AG09319 (cell line): Measurements from ENCODE around the gene ATG4A.

Experiments used
- DNase-seq: peaks from one replicate; pipeline ENCODE4 v3.0.0-alpha.2; 2010; ENCODE audit warnings: low read depth; ENCODE audit errors: extremely low read depth
- CTCF ChIP-seq: IDR thresholded peaks from 2 replicates; pipeline ENCODE4 v1.5.1; 2011; ENCODE audit warnings: low read depth, mild to moderate bottlenecking, inconsistent platforms, low read length, moderate library complexity

Gene ATG4A

GRCh38 chrX:108088511-108088910 lies 3.1 kb upstream of the ATG4A start:
- no peak for TF ChIP-seq CTCF
- no peak for DNase-seq

GRCh38 chrX:108090491-108091263 lies 901 bp upstream of the ATG4A start:
- TF ChIP-seq CTCF = no peak
- no peak for DNase-seq

GRCh38 chrX:108091878-108092291 lies 307 bp downstream of the ATG4A start:
- no peak for TF ChIP-seq CTCF
- no peak for DNase-seq

GRCh38 chrX:108097380-108097779 lies 5.8 kb downstream of the ATG4A start:
- no peak for TF ChIP-seq CTCF
- no peak for DNase-seq

GRCh38 chrX:108105473-108105872 lies 13.9 kb downstream of the ATG4A start:
- no peak for TF ChIP-seq CTCF
- DNase-seq = no peak

- no peak for TF ChIP-seq CTCF
- DNase-seq = no peak
Measured at GRCh38 chrX:108114541-108114940, 23.0 kb downstream of the ATG4A start.

GRCh38 chrX:108117988-108118387 lies 26.4 kb downstream of the ATG4A start:
- DNase-seq = no peak
- no peak for TF ChIP-seq CTCF
